Posterior vena cava (tissue), 2 donors: ENCODE results near the gene SEC22C. TPM values are rescaled to one million over a fixed set of nuclear protein-coding genes. Genes with fewer than 3 reads are reported as not detected.
A peak's percentile ranks its signal among the peaks of the same experiment; 100 is the strongest.

Experiments
- DNase-seq: peaks from one replicate; pipeline ENCODE4 v3.0.0-alpha.2; 2020; ENCODE audit warnings: low spot score
- intact Hi-C, 2 donors: fragments of 100-400 bp; cut with DNase I; formaldehyde crosslinking; loops; one replicate each; pipeline versions ENCODE4 v1.14.1 to v1.14.2; 2022 to 2023
- total RNA-seq, 2 donors: library from RNA; stranded (reverse); fragmentation: NEBNext Ultra II Directional; extraction: Animal tissue kit (Norgen Biotek cat#: 25700); gene quantifications; one replicate each; pipeline ENCODE4 v1.2.1, GENCODE V29; 2021
- donor health status: DM: yes; HTN: yes; CAD: no.
- donor health status: DM: yes; HTN: yes; CAD: no.

Gene SEC22C
- total RNA-seq, 2 donors from 2014 or later = 43.8 to 47.0 TPM

DNA sequence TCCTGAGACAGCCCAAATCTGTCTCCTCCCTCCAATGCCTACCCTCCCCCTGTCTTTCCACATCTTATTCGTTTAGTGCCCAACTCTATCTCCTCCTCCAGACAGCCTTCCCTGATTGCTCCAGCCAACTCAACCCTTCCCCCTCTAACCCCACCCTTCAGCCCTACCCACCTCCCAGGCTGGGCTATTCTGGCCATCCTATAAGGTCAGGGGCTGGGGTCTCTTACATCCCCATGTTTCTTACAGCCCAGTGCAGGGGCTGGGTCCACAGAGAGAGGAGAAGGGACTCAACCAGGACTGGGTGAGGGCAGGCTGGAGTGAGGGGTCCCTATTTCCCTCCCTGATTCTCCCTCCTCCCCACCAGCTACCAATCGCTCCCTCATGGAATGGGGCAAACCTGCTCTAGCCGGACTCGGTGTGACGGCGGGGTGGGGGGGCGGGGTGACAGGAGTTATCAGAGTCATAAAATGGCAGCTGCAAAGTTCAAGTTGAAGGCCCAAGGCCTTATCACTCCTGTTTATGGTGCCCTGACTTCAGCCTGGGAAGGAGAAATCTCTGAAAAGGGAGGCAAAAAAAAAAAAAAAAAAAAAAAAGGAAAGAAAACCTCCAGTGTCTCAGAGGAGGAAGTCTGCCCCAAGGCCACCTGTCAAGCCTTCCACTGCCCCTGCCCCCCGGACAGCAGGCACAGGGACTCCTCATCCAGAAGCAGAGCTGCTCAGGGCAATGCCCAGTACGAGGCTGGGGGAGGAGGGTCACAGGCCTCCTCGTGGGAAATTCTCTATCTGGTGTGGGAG, 77.2 kb downstream of the SEC22C start:
- peak; percentile 57 for DNase-seq
- intact Hi-C loops = no loop called here

GRCh38 chr3:42503957-42504333, 77.8 kb downstream of the SEC22C start:
- DNase-seq = peak; percentile 31
- intact Hi-C loops = no loop called here

DNA sequence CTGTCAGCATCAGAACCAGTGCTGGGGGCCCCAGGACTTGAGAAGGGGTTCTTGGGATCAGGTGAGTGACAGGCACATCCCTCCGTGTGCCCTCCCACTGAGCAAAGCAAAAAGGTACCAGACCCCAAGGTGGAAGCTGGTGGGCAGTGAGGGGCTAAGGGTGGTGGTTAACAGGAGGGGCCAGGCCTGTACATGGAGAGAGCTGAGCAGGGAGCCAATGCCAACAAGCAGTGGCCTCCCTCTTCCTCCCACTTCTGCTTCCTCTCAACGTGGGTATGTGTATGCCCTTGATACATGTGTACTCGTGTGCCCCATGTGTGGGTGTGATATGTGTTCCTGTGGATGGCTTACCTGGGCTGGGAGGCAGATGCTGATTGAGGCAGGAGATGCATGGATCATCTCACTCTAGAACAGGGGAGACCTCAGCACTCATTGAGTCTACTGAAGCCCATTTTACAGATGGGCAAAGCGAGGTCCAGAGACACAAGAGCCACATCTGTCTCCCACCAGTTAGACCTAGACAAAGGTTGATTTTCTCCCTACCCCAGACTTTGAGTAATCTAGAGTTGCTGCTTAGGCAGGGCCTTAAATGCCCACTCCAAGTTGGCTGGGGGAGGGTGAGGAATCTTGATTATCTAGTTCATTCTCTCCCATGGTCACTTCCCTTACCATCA, 78.4 kb downstream of the SEC22C start:
- DNase-seq = peak; percentile 28
- intact Hi-C loops = no loop called here

DNA sequence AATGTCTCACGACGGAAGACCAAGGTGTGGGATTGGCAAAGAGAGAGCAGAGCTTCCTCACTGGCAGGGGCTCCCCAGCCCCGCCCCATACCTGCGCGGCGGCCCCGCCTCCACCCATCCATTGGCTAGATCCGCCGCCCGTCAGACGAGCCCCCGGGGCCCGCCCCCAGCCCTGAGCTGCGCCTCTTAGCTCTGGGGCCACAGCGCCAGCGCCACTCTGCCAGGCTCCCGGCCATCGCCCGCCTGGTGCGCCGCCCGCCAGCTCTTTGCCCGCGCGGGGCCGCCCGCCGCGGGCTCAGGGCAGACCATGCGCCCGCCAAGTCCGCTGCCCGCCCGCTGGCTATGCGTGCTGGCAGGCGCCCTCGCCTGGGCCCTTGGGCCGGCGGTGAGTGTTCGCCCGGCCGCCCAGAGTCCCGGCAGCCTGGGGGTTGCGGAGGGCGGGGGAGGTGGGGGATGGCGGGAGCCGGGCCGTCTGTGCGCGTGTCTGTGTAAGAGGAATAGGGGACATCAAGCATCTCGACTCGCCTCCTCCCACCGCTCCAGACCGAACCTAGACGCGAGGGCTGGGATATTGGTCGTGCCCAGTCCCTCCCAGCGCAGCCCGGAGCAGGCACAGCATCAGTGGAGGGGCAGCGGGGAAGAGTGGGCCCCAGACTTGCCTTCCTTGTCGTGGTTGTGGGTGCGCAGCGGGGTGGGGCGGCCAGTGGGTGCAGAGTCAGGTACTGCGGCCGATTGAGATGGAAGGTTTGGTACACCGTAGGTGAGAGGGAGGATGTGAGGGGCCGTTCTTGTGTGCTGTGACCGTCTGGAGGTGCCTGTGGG, 79.1 kb downstream of the SEC22C start, which contains the start of gene VIPR1:
Gene VIPR1, plus strand, starts transcription at position 215 of the 822 bp plus-strand sequence. Its CDS starts 93 bp downstream, at position 308.
- peak; percentile 89 for DNase-seq
- intact Hi-C loops = no loop called here

DNA sequence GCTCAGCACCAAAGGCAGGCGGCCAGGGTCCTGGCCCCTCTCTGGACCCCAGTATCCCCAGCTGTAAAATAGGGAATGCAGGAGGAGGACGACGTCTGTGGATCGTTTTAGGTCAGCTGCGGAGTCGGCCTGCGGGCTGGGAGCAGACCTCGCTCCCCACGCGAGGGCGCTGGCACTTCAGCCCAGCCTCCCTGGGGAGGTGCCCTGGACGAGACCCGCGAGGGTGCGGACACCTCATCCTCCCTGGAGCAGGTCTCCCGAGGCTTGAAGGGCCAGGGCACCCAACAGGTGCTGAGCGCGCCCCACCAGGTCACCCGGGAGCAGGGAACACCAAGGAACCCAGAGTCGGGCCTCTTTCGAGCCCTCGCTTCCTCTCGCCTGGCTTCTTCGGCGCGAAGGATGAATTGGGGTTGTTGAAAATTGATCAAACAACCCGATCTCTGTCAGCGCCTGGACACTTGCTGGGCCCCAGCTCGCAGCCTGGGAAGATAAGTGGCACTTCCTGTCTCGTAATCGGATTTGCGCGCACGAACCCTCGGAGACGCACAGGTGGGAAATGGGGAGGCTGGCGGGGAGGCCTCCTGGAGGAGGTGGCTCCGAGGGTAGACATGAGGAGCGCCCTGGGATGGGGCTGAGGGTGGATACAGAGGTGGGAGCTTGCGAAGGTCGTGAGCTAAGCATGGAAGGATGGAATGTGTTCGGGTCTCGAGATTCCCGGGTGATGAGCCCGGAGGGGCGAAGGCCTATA, 79.9 kb downstream of the SEC22C start:
- intact Hi-C loops = no loop called here
- DNase-seq = peak; percentile 83

GRCh38 chr3:42501321-42501680, 80.5 kb downstream of the SEC22C start:
- DNase-seq = peak; percentile 74

DNA sequence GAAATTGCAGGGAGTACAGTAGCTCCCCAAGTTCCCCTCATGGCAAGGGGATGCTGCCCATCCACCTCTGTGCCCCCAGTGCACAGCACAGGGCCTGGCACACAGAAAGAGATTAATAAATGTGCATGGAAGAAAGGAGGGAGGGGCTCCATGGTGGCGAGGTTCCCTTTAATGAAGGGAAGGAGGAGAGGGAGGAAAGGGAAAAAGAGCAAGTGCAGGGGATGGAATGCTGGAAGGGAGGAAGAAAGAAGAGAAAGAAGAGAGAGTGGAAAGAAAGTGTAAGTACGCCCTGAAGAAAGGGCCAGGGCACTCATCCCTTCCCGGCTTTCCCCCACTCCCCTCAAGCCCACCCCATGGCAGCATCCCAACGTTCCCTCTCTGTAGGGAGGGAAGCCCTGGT, 80.9 kb downstream of the SEC22C start:
- intact Hi-C loops = no loop called here
- DNase-seq = no peak

More at GRCh38 chr3:42501321-42501680, 80.5 kb downstream of the SEC22C start:
- intact Hi-C loops = no loop called here

DNA sequence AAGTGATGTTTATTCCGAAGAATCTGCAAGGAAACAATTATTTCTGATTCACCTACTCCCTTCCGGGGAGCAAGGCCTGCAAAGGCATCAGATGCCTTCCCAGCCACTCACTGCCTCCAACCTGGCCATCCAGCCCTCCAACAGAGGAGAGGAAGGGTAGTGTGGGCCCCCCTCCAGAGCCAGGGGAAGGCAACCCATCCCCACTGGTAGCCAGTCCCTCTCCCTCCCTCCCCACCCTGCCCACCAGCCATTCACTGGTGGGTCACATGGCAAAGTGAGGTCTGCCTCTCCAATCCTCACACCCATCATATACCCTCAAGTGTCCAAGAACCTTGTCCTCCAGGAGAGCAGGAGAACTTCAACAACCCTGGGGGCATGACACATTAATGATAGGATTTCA, 81.7 kb downstream of the SEC22C start:
- DNase-seq = peak; percentile 42
- intact Hi-C loops = no loop called here

GRCh38 chr3:42499478-42499871, 82.3 kb downstream of the SEC22C start:
- peak; percentile 47 for DNase-seq

DNA sequence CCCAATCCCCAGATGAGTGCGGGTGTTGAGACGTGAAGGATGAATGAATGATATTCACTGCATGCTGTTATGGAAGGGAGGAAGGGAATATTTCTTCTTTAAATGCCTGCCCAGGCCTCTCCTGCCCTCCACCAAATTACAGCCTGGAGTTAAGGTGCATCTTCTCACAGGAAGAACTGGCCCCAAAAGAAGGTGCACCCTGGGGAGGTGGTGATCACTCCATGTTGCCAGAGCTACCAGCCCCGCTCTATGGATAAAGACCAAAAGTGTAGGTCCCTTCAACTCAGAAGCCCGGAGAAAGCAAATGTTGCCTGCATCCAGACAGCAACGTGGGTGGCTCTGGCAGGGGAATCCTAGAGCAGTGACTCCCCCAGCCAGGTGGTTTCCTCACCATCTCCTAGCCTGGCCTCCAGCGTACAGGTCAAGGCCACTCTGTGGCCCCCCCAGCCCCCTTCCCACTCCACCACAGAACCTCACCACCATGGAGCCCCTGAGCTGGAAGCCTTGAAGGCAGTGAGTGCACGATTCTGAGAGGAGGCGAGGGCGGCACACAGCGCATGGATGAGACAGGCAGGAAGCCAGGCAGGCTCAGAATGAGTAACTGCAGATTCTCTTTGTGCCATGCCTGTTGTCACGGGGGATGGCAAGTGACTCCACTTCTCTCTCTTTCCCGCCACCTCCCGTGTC, 82.8 kb downstream of the SEC22C start:
- intact Hi-C loops = no loop called here
- DNase-seq = peak; percentile 58

More at GRCh38 chr3:42499478-42499871, 82.3 kb downstream of the SEC22C start:
- intact Hi-C loops = no loop called here

DNA sequence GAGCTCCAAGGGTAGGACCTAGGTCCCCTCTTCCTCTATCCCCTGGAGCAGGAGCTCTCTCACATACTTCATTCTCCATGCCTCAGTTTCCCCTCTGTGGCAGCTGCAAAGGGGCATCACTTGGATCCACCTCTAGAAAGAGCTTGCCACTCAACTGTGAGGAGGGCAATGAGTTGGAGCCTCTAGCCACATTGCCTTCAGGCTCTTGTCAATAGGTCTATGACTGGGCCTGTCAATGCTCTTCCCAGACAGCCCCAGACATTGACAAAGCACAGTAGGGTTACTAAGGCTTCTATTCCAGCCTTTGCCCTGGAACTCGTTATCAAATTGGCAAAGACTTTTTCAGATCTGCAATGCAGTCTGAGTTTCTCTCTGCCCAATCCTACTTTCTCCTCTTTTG, 83.7 kb downstream of the SEC22C start:
- no peak for DNase-seq
- intact Hi-C loops = no loop called here

Other genes with a start within 250 kb of the SEC22C start
- not detected for gene LYZL4, start 171.4 kb downstream of the SEC22C start, total RNA-seq
- gene VIPR1, start 79.3 kb downstream of the SEC22C start, total RNA-seq = 1 to 10 TPM; 1.3 to 2.2 TPM
- gene SS18L2, start 8.9 kb upstream of the SEC22C start, total RNA-seq = 10 to 100 TPM; 15.4 to 16.8 TPM
- 10 to 100 TPM; 75.2 to 78.0 TPM for gene NKTR, start 18.7 kb upstream of the SEC22C start, total RNA-seq
- gene ZBTB47, start 71.7 kb upstream of the SEC22C start, total RNA-seq = 100 to 1,000 TPM in 1 of 2 donors, 10 to 100 TPM in 1; 83.8 to 109 TPM
- not detected for gene KLHL40, start 103.6 kb upstream of the SEC22C start, total RNA-seq
- gene HHATL, start 120.8 kb upstream of the SEC22C start, total RNA-seq = 1 to 10 TPM in 1 of 2 donors, under 1 TPM in 1; 0.65 to 1.0 TPM
- 1 to 10 TPM; 1.4 to 2.7 TPM for gene CCDC13, start 191.3 kb upstream of the SEC22C start, total RNA-seq
- gene HIGD1A, start 222.5 kb upstream of the SEC22C start, total RNA-seq = 100 to 1,000 TPM; 163 to 204 TPM
- 10 to 100 TPM; 17.0 to 20.6 TPM for gene ACKR2, start 227.5 kb upstream of the SEC22C start, total RNA-seq